Activated naive CD4-positive, alpha-beta T cell treated with Interleukin-2 at 50 U/mL for 16 hours (primary cell): ENCODE data around the gene HK1.

ENCODE experiments used
- DNase-seq: peaks from one replicate; pipeline ENCODE4 v3.0.0-alpha.2; 2020

Gene HK1

GRCh38 chr10:69352569-69353264 lies 74.4 kb downstream of the HK1 start:
- no peak for DNase-seq

GRCh38 chr10:69353977-69354635 lies 75.8 kb downstream of the HK1 start:
- DNase-seq, result no peak

- DNase-seq, result no peak
Observed at GRCh38 chr10:69356187-69356586, 77.9 kb downstream of the HK1 start.

GRCh38 chr10:69358148-69358795 lies 80.0 kb downstream of the HK1 start:
- no peak for DNase-seq

GRCh38 chr10:69359148-69359547 lies 80.9 kb downstream of the HK1 start:
- no peak for DNase-seq

- peak; percentile 23 for DNase-seq
Observed at GRCh38 chr10:69359594-69359993, 81.3 kb downstream of the HK1 start.

GRCh38 chr10:69360485-69361302 lies 82.4 kb downstream of the HK1 start:
- no peak for DNase-seq

GRCh38 chr10:69361303-69361614 lies 83.0 kb downstream of the HK1 start:
- no peak for DNase-seq

GRCh38 chr10:69362471-69362954 lies 84.2 kb downstream of the HK1 start:
- no peak for DNase-seq

GRCh38 chr10:69363666-69364065 lies 85.4 kb downstream of the HK1 start:
- no peak for DNase-seq

GRCh38 chr10:69364232-69364940 lies 86.1 kb downstream of the HK1 start:
- DNase-seq, result no peak

GRCh38 chr10:69366738-69367137 lies 88.4 kb downstream of the HK1 start:
- DNase-seq, result no peak

- DNase-seq, result no peak
Observed at GRCh38 chr10:69367469-69367868, 89.2 kb downstream of the HK1 start.

- DNase-seq, result no peak
Observed at GRCh38 chr10:69372126-69372980, 94.1 kb downstream of the HK1 start.

GRCh38 chr10:69374242-69374641 lies 95.9 kb downstream of the HK1 start:
- DNase-seq, result no peak

- no peak for DNase-seq
Observed at GRCh38 chr10:69374931-69375306, 96.6 kb downstream of the HK1 start.

- no peak for DNase-seq
Observed at GRCh38 chr10:69375307-69376151, 97.2 kb downstream of the HK1 start.

- no peak for DNase-seq
Observed at GRCh38 chr10:69376662-69377061, 98.4 kb downstream of the HK1 start.

GRCh38 chr10:69377191-69377590 lies 98.9 kb downstream of the HK1 start:
- DNase-seq, result no peak

- no peak for DNase-seq
Observed at GRCh38 chr10:69377933-69378332, 99.6 kb downstream of the HK1 start.

- no peak for DNase-seq
Observed at GRCh38 chr10:69379800-69380199, 101.5 kb downstream of the HK1 start.
